ENCODE results near the gene EARS2.

Gene EARS2

GRCh38 chr16:23476289-23476688 is 80.9 kb downstream of the EARS2 start:
- no peak for DNase-seq

All from T-helper 9 cell (primary cell).